ENCODE results near the gene TBPL1. TPM values are rescaled to one million over a fixed set of nuclear protein-coding genes. Genes with fewer than 3 reads are reported as not detected.

TBPL1 gene
- total and polyA plus RNA-seq, 2 of the 13 experiments (the other 11 are each of a cell fraction or from before 2014, with no cell fraction given), result 25.3 to 39.3 TPM

GRCh38 chr6:133995296-133995695 is 42.3 kb downstream of the TBPL1 start:
- BruUV-seq (replicated peaks), result no TSS peak
- ATAC-seq, result no peak
- peak; percentile 23; the same call in 1 of the 2 replicates for TF ChIP-seq MNT (IDR thresholded peaks at IDR 0.05)
- TF ChIP-seq SP140L (CRISPR knock-in tag; IDR thresholded peaks at IDR 0.05; ENCODE audit: borderline replicate concordance), result no peak
- ChIA-PET CTCF (ENCODE audit: low intra/inter-chr PET ratio, low total read pairs) (no interaction called here), POLR2A (no interaction called here)
- Histone ChIP-seq H3K27ac (ENCODE audit: extremely low read length, insufficient read depth, low read length) (no peak overlapping the region), H2AFZ (ENCODE audit: low read length) (no peak overlapping the region), H3K9me3 (ENCODE audit: low read length) (no peaks in the 10 kb centered on the region), H3K79me2 (ENCODE audit: insufficient read depth, low read length) (no peaks in the 10 kb centered on the region), H3K4me3 (replicated peaks in 1 of 3; ENCODE audit: insufficient read depth in 1 of 3, low read depth in 2 of 3, low read length in 3 of 3) (no peak overlapping the region), H3K4me1 (ENCODE audit: insufficient read depth, low read length) (peaks cover 6% of the 10 kb centered on the region; the same call in 1 of the 2 replicates), H3K27me3 (ENCODE audit: control insufficient read depth in 1 of 2, insufficient read depth in 2 of 2, low read length in 2 of 2) (no peaks in the 10 kb centered on the region; a peak in 1 of 5 replicates), H3K9ac (ENCODE audit: insufficient read depth, low read depth, low read length) (no peak overlapping the region), H4K20me1 (ENCODE audit: insufficient read depth, low read length) (no peaks in the 10 kb centered on the region), H3K4me2 (ENCODE audit: low read depth, low read length) (no peak overlapping the region), H3K36me3 (replicated peaks in 1 of 2; ENCODE audit: control insufficient read depth in 1 of 2, insufficient read depth in 2 of 2, low read length in 2 of 2) (no peaks in the 10 kb centered on the region)
- in situ Hi-C loops (cut with HindIII; ENCODE audit: extremely low pct_ligation_motif_present, low pct_unique_long_range_greater_than_20kb), result no loop called here
- DNase-seq (ENCODE audit: low spot score), result no peak
- WGBS (ENCODE audit: low lambda C conversion rate), result 50% methylated on average over 3 of the region's 3 CpGs
- no peak for FAIRE-seq
- intact Hi-C loops (cut with micrococcal nuclease; ENCODE audit: unreplicated experiment), result no loop called here

GRCh38 chr6:133995758-133996157 is 42.7 kb downstream of the TBPL1 start:
- no peak overlapping the region for H3K9ac ChIP-seq (ENCODE audit: insufficient read depth, low read depth, low read length)
- ATAC-seq, result no peak
- no peak for FAIRE-seq
- no peak for TF ChIP-seq ZNF746 (CRISPR knock-in tag; IDR thresholded peaks at IDR 0.05)
- no peak for TF ChIP-seq THAP11 (CRISPR knock-in tag; IDR thresholded peaks at IDR 0.05)
- no peak overlapping the region for H3K27ac ChIP-seq (ENCODE audit: extremely low read length, insufficient read depth, low read length)
- BruUV-seq (replicated peaks), result no TSS peak
- in situ Hi-C loops (cut with HindIII; ENCODE audit: extremely low pct_ligation_motif_present, low pct_unique_long_range_greater_than_20kb) (no loop called here), intact Hi-C loops (cut with micrococcal nuclease; ENCODE audit: unreplicated experiment) (no loop called here)
- no peak overlapping the region for H3K4me2 ChIP-seq (ENCODE audit: low read depth, low read length)
- H3K4me3 ChIP-seq (replicated peaks in 1 of 3; ENCODE audit: insufficient read depth in 1 of 3, low read depth in 2 of 3, low read length in 3 of 3), result no peak overlapping the region
- H3K36me3 ChIP-seq (replicated peaks in 1 of 2; ENCODE audit: control insufficient read depth in 1 of 2, insufficient read depth in 2 of 2, low read length in 2 of 2), result no peaks in the 10 kb centered on the region
- peaks cover 5% of the 10 kb centered on the region; the same call in 1 of the 2 replicates for H3K4me1 ChIP-seq (ENCODE audit: insufficient read depth, low read length)
- no peak overlapping the region for H2AFZ ChIP-seq (ENCODE audit: low read length)
- CTCF ChIA-PET (ENCODE audit: low intra/inter-chr PET ratio, low total read pairs), result no interaction called here
- H3K9me3 ChIP-seq (ENCODE audit: low read length), result no peaks in the 10 kb centered on the region
- POLR2A ChIA-PET, result no interaction called here
- no peaks in the 10 kb centered on the region for H4K20me1 ChIP-seq (ENCODE audit: insufficient read depth, low read length)
- H3K27me3 ChIP-seq (ENCODE audit: control insufficient read depth in 1 of 2, insufficient read depth in 2 of 2, low read length in 2 of 2), result no peaks in the 10 kb centered on the region; a peak in 1 of 5 replicates
- H3K79me2 ChIP-seq (ENCODE audit: insufficient read depth, low read length), result no peaks in the 10 kb centered on the region
- 44% methylated on average over 3 of the region's 3 CpGs for WGBS (ENCODE audit: low lambda C conversion rate)
- no peak for DNase-seq (ENCODE audit: low spot score)
